Activated CD4-positive, CD25-positive, alpha-beta regulatory T cell (primary cell): ENCODE results near the gene METTL2A.
"Not testable (repeated sequence)": the region's sequence is repeated elsewhere in the genome, so short reads cannot be mapped to it uniquely, and the experiment has no call there.

Experiments
- DNase-seq, 4 experiments: peaks; one replicate each; lab custom pipeline; 2025; lab: John Stamatoyannopoulos, UW

Gene METTL2A

DNA sequence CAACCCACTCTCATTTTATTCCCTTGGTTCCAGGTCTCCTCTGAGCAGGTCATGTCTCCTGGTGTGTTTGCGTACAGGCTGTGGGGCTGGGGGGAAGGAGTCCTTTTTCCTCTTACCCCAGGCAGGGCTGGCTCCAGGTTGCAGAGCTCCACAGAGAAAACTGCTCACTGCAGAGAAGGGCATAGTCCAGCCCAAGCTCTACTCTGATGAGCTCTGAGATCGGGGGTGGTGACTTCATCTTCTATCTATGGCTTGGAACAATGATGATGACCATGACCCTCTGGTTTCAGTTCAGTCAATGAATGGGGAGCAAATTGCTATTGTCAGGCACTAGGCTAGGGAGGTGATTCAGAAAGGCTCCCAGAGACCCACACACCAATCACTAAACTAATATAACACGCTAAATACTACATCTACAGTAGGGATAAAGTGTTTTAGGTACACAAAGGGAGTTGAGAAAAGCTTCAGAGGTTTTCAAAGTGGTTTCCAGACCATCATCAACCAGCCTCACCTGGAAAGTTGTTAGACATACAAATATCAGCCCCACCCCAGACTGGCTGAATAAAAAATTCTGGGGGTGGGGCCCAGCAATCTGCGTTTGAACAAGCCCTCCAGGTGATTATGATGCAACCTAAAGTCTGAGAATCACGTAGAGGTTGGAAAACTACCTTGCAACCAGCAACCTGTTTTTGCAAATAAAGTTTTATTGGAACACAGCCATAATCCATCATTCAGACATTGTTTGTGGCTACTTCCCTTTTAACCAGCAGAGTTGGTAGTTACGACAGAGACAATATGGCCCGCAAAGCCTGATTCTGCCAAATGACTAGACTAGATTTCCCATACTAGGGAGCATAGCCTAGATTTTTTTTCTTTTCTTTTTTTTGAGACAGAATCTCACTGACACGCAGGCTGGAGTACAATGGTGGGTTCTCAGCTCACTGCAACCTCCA is 49.6 kb downstream of the METTL2A start:
- DNase-seq = not testable (repeated sequence)

DNA sequence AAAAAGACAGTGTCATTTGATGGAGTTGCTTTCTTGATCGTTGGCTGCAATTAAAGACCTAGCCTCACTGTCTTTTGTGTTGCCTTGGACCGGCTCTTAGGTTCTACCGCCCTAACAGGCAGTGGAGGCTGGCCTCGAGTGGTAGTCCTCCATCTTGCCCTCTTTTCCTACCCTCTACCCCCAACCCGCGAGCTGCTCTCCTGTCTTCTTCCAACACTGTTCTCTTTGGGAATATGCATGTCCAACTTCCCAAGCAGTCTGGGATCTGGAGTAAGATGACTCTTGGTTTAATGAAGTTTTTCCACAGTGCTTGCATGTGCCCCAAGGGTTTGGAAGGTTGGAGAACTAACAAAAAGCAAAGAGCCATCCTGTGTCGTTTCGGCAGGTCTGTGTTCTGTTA is 53.4 kb downstream of the METTL2A start:
- not testable (repeated sequence) for DNase-seq

DNA sequence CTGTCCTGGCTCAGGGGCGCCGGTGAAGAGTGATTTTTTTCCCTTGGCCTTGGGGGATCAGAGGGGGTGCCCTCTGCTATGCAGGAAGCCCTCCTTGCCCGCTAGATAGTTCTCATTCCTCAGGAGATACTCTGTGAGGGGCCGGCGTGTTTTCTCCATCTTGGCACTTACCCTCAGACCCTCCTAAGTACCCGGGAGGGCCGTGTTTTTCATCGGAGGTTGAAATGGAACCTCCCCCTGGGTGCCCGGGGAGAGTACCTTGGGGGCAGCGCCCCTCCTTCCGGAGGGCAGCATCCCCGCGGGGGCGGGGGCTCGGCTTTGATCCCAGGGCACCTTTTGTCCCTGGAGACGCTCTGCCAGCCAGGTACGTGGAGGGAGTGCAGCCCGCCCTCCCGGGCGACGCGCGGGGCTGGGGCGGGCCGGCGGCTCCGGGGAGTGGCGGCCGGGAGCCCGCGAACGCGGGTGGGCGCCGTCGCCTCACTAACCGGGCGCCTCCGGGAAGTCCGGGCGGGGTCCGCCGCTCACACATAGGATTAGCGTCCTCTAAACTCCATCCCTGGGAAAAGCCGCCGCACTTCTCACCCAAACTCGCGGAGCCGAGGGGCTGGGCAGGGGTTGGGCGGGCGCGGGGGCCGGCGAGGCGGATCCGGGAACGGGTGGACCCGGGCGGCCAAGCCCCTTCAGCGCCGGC is 54.2 kb downstream of the METTL2A start:
- DNase-seq = peak in 2 of 4 experiments; percentile 35 to 47

DNA sequence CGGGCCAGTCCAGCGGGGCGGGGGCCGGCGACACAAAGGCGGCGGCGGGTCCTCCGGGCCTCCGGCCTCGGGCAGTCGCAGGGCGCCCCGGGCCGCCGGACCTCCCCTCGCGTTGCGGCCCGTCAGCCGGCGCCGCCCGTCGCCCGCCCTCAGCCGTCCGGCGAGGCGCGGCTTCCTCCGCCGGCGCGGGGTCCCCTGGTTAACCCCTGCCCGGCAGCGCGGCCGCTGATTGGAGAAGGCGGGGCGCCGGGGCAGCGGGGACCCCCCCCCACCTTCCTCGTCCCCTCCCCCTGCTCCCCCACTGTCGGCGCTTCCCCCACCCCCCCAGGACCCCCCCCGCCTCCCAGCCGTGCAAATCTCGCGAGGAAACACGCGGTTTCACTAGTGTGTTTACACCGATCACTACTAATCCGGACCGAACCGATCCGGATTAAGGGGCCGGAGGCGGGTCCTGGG is 54.8 kb downstream of the METTL2A start, which contains the start of gene TLK2:
Gene TLK2 (plus strand): TSS at position 402 of the 456 bp plus-strand sequence. CDS start 2,301 bp downstream, outside the sequence.
- peak; percentile 45 to 75 (median 62) for DNase-seq

DNA sequence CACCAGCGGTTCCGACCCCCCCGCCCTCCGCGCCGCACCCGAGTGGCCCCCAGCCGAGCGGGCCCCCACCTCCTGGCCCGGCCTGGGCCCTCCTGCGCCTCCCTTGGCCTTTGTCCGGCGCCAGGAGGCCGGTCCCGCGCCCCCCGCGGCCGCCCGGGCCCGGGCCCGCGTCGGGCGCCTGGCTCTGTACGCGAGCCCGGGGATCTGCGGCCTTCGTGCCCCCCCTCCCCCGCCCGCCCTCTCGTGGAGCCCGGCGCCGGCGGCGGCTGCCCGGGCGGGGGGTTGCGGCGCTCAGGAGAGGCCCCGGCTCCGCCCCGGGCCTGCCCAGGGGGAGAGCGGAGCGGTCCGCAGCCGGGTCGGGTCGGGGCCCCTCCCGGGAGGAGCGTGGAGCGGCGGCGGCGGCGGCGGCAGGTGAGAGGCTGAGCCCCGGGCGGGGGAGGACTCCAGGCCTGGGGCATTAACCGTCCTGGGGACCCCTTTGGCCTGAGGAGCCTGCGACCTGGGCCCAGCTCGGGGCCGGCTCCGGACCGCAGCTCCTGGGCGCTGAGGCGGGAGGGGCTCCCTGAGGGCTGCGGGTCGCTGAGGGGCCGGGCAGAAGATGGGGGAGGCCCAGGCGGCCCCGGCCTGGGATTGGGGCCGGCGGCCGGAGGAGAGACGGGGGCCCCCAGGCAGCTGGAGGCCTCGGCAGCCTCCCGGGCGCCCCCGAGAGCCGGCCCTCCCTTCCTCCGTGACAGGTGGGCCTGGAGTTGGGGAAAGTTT is 55.4 kb downstream of the METTL2A start:
- DNase-seq = peak in 2 of 4 experiments; percentile 27 to 31

DNA sequence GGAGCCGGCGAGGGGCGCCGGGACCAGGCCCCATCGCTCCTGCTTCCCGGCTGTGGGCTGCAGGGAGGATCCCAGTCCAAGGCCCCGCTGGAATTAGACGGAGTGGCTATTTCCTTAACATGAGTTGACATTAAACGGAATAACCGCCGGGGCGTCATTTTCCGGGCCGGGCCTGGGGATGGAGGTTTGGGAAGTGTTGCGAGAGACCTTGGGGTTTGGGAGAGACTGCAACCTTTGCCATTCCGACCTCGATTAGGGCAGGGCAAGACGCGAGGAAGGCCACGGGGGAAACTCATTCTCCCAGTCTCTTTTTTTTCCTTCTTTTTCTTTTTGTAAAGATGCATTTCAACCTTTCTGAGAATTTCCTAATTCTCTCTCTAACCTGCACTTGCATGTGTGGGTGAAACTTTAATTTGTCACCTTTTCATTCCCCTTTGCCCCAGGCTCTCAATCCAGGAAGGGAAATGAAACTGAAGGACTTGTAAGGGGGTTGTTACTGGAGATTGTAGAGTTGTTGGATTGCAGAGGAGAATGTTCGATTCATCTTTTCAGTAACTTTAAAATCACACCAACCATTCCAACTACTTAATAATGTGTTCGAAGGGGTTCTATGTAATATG is 56.1 kb downstream of the METTL2A start:
- not testable (repeated sequence) for DNase-seq

DNA sequence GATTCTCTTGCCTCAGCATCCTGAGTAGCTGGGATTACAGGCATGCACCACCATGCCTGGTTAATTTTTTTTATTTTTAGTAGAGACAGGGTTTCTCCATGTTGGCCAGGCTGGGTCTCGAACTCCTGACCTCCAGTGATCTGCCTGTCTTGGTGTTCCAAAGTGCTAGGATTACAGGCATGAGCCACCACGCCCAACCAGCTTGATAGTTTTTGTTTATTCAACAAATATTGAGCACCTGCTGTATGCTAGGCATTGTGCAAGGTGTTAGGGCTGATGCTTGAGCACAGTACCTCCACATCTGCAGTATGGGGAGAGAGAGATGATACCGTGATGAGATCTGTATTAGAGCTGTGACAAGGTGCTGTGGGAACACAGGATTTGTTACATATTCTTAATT is 58.9 kb downstream of the METTL2A start:
- not testable (repeated sequence) for DNase-seq

DNA sequence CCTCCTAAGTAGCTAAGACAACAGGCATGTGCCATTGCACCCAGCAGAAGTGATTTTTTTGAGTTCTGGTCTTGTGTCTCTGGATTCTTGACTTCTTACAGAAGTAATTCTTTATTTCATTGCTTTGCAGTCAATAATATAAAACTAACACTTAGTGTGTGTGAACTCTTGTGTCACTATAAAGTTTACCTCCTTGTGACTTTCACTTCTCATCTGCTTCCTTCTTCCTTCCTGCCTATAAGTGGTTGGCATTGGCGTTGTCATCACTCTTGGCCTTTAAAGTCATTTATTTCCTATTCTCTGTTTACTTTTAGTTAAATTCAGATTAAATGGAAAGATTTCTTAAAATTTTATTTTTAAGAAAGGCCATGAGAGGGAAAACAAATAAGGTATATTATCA is 67.3 kb downstream of the METTL2A start:
- not testable (repeated sequence) for DNase-seq

DNA sequence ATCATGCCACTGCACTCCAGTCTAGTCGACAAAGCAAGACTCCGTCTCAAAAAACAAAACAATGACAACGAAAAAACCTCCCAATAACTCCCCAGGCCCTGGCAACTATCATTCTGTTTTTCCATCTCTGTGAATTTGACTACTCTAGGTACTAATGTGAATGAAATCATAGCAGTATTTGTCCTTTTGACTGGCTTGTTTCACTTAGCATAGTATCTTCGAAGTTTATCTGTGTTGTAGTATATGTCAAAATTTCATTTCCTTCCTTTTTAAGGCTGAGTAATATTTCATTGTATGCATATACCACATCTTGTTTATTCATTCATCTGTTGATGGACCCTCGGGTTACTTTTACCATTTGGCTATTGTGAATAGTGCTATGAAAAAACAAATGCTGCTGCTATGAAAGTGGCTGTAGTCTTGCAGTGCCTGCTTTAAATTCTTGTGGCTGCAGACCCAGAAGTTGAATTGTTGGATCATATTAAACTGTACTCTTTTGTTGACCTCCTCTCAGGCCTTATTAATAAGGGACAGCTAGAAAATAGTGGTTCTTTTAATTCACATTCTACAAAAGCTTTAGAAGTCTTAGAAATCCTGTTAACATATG is 69.5 kb downstream of the METTL2A start:
- not testable (repeated sequence) for DNase-seq

DNA sequence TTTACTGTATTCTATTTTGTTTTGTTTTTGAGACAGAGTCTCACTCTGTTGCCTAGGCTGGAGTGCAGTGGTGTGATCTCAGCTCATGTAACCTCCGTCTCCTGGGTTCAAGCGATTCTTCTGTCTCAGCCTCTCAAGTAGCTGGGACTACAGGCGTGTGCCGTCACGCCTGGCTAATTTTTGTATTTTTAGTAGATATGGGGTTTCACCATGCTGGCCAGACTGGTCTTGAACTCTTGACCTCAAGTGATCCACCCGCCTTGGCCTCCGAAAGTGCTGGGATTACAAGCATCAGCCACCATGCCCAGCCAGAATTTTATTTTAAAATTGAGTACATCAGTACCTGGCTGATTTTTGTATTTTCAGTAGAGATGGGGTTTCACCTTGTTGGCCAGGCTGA is 70.4 kb downstream of the METTL2A start:
- DNase-seq = not testable (repeated sequence)

DNA sequence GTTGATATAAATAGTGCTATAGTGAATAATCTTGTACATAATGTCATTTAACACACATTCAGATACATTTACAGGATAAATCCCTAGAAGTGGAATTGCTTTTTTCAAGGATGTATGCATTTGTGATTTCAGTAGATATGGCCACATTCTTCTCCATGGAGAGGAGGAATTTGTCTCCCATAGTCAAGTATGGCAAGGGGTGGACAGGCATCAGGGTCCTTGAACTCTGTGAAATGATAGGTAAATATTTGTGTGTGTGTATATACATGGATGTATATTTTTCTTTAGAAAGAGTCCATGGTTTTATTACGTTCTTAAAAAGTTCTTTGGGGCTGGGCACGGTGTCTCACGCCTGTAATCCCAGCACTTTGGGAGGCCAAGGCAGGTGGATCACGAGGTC is 72.6 kb downstream of the METTL2A start:
- DNase-seq = not testable (repeated sequence)

DNA sequence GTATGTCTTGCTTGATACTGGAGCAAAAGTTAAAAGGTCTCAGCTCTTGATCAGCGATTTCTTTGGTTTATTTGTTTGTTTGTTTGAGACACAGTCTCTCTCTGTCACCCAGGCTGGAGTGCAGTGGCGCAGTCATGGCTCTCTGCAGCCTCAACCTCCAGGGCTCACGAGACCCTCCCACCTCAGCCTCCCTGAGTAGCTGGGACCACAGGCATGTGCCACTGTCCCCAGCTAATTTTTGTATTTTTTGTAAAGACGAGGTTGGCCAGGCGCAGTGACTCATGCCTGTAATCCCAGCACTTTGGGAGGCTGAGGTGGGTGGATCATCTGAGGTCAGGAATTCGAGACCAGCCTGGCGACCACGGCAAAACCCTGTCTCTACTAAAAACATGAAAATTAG is 75.1 kb downstream of the METTL2A start:
- not testable (repeated sequence) for DNase-seq
